Fibroblast of skin of right quadriceps (primary cell): ENCODE data around the gene NEU4.
"Not testable (repeated sequence)": the region's sequence is repeated elsewhere in the genome, so short reads cannot be mapped to it uniquely, and the experiment has no call there.

Source experiments
- DNase-seq: peaks from one replicate; pipeline ENCODE4 v3.0.0-alpha.2; 2013

The NEU4 gene

DNA sequence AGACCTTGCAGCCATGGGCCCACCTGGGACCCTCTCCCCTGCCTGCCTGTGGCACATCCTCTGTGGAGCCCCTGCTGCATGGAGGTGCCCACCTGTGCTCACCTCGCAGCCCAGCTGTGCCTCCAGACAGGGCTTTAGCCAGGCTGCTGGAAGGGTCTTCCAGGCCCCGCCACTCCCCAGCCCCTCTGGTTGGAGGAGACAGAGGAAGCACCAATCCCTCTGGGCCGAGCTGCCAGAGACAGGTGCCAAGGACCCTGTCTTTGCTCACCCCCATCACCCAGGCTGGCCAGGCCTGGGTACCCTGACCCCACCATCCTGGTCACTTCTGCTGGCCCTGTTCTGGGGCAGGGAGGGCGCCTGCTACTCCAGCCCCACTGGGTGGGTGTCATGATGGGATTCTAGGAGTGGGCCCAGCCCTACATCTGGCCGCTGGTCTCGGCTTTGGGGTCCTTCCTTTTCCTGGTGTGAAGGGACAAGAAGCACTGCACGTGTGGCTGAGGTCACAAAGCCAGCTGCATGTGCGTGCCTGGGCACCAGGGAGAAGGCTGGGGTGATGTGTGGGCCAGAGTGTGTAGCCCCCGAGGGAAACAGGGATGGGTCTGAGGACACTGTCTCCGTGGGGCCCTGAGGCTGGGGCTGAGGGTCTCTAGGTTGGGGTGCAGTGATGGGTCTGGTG is 9.3 kb upstream of the NEU4 start:
- DNase-seq = no peak

DNA sequence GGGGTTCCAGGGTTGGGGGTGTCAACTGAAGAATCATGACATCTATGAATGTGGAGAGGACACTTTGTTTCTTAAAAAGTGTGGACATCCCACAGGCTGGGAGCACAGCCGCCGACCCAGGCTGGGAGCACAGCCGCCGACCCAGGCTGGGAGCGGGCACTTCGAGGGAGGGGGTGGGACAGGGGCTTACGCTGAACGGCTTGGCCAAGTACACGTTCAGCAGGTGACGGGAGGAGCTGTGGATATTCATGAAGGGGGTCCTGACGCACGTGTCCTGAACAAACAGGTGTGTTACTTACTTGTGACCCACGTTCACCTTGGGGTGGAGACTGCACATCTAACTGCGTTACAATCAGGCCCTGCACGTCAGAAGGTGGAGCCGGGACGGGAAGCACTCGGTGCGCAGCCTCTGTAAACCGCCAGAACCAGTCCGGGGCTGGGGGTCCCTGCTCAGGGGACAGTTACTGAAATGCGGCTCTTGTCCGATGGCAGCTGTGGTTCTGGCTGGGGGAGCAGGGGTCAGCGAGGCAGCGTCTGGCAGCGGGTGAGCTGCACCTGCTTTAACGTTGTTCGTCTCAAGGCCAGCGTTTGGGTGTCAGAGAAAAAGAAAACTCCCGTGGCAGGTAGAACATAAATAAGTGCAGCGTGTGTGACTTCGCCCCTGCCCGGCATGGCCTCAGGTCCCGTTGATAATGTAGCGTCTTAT is 8.6 kb upstream of the NEU4 start:
- DNase-seq = not testable (repeated sequence)

DNA sequence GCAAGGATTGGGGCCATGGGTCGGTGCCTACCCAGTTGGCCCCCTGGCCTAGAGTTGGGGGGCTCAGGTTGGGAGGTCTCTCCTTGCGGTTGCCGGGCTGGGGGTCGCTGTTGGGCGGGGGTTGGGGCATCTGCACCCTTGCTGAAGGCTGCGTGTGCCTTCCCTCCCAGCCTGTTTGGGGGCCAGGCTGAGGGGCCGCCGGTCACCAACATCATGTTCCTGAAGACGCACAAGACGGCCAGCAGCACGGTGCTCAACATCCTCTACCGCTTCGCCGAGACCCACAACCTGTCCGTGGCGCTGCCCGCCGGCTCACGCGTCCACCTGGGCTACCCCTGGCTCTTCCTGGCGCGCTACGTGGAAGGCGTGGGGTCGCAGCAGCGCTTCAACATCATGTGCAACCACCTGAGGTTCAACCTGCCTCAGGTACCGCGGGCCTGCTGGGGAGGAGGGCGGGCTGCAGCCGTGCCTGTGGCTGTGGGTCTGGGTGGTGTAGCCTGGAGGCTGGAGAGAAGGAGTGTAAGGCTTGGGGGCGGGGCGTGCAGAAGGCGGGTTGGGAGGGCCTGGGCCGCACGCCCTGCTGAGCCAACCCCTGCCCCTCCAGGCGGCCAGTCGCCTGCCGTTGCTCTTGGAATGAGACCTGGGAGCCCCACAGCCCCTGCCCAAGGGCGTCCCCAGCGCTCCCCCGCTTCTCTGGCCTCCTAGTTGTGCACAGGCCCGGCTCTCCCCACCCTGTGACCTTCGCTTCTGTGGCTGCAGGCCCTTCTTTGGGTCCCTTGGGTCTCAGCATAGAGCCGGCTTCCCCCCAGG is 7.2 kb upstream of the NEU4 start:
- no peak for DNase-seq

DNA sequence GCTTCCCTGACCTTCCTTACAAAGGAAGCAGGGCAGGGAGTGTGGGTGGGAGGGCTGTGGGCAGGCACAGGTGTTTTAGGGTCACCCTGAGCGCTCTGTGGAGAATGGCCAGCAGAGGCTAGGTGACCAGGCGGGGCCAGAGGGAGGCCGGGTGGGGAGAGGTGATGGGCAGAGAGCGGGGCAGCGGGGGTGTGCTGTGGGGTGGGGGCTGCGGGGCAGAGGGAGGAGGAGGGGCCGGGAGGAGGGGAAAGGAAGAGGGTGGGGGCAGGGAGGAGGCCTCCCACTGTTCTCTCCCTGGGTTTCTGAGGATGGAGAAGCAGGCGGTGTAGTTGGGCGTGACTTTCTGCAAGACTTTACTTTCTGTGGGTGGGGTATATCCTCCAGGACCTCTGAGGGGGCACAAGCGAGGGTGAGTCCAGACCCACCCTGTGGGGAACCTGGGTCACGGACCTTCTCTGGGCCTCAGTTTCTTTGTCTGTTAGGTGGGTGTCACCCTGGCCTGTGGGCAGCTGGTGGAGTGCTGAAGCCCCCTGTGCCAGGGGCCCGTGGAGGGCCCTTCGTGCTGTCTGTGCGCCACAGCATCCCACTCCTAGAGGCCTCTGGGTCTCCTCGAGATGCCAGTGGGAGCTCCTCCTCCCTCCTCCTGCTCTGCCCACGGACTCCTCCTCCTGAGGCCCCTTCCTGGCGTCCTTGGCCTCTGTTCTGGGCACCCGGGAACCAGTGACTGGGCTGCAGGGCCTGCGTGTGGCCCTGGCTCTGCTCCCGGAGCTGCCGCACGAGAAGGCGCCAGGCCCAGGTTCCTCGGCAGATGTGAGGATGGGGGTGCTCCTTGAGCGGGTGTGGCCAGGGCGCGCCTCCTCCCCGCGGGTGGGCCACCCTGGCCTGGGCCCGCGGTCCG is 6.3 kb upstream of the NEU4 start:
- DNase-seq = no peak

DNA sequence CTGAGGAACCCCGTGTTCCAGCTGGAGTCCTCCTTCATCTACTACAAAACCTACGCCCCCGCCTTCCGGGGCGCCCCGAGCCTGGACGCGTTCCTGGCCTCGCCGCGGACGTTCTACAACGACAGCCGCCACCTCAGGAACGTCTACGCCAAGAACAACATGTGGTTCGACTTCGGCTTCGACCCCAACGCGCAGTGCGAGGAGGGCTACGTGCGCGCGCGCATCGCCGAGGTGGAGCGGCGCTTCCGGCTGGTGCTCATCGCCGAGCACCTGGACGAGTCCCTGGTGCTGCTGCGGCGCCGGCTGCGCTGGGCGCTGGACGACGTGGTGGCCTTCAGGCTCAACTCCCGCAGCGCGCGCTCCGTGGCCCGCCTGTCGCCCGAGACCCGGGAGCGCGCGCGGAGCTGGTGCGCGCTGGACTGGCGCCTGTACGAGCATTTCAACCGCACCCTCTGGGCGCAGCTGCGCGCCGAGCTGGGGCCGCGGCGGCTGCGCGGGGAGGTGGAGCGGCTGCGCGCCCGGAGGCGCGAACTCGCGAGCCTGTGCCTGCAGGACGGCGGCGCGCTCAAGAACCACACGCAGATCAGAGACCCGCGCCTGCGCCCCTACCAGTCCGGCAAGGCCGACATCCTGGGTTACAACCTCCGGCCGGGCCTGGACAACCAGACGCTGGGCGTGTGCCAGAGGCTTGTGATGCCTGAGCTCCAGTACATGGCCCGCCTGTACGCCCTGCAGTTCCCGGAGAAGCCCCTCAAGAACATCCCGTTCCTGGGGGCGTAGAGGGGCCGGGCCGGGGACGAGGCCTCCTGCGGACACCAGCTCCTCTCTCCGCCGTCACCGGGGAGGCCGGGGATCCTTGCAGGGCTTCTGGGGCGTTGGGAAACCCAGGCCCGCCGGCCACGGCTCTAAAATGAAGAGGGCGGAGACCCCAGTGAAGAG is 5.3 kb upstream of the NEU4 start:
- DNase-seq = peak; percentile 33

DNA sequence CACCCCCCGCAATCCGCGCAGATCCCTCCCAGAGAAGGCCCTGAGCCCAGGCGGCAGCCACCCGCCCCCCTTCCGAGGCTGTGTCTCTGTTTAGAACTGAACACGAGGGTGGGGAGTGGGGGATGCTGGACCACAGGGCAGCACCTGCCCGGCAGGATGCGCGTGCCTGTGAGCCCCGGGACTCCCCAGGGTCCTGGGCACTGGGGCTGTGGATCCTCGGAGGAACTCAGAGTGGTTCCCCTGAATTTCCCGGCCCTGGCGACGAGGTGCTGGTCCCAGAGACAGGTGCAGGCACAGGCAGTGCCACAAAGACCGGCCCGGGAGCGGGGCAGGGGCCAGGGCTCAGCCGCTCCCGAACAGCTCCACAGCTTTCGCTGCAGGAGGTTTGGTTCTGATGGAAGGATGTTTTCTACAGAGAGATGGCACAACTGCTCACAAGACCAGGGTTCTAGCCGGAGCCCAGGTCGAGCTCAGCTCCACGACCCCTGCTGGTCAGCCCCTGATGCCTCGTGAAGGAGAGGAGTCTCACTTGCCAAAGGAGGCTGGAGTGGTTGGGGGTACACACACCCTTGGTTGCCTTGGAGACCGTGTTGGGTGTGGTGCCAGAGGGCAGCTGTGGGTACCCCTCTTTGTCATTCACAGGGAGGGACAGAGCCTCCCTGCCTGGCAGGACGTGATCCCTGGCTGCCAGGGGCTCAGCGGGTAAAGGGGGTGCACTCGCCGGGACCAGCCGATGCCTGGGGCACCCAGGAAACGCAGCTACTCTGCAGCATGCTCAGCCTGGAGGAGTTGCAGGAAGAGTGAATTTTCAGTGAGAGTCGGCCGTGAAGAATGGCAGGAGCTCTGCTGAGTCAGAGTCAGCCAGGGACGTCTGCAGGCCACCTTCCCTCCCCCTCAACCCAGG is 4.4 kb upstream of the NEU4 start:
- DNase-seq = peak; percentile 64

DNA sequence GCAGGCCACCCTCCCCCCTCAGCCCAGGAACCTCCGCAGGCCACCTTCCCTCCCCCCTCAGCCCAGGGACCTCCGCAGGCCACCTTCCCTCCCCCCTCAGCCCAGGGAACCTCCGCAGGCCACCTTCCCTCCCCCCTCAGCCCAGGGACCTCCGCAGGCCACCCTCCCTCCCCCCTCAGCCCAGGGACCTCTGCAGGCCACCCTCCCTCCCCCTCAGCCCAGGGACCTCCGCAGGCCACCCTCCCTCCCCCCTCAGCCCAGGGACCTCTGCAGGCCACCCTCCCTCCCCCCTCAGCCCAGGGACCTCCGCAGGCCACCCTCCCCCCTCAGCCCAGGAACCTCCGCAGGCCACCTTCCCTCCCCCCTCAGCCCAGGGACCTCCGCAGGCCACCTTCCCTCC is 2.8 kb upstream of the NEU4 start:
- DNase-seq = not testable (repeated sequence)

DNA sequence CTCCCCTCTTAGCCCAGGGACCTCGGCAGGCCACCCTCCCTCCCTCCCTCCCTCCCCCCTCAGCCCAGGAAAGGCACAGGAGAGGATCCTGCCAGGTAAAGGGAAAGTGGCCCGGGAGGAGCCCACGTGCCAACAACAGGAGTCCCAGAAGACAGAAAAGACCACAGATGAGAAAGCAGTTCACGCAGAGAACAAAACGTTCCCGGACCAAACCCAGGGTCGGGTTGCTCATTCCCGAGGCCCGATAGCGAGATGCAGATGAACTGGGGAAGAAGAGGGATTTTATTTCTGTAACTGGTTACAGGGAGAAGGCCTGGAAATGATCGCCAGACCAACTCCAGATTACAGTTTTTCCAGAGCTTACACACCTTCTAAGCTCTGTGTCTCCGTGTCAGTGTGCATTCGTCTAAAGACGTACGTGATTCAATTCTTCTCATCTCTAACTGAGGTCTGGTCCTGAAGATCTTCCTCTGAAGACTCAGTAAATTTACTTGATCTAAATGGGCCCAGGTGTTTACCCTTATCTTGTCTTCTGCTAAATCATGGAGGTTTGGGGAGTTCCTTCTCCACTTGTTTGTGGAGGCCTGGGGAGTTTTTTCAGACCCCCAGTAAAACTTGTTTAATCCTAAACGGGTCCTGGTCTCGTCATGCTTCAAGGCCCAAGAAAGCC is 807 bp upstream of the NEU4 start:
- peak; percentile 18 for DNase-seq

DNA sequence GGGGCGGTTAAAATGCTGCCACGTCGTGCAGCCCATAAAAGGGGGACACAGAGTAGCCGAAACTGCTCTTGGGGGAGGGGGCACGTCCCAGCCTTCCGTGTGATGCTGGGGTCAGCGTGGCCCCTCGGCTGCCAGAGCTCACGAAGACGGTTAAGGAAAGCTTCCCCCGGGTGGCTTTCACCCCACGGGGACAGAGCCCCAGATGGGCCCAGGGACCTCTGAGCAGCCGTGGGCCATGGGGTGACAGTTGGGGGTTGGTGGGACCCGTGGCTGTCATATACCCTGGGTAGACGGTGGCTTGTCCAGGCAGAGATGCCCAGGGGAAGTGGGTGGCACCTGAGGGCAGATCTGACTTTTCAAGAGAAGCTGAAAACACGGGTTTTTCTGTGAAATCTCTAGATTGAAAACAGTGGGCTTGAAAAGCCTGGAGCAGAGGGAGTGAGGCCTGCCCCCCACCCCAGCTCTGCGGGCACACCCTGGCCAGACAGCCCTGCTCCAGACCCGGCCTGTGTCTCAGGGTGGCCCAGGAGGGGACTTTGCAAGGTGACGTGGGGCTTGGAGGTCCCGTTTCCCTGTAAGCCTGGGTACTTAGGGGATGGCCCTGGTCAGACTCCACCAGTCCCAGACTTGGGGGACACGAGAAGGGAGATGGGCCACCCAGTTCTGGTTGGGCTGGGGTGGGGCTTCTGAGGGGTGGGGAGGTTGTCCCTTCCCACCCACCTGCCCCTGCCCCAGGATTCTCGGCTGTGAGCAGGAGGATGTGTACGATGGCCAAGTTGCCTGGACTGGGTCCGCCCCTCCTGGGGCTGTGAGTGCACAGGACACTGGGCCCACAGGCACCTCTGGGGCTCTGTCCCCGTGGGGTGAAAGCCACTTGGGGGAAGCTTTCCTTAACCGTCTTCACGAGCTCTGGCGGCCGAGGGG is 652 bp downstream of the NEU4 start:
- no peak for DNase-seq

DNA sequence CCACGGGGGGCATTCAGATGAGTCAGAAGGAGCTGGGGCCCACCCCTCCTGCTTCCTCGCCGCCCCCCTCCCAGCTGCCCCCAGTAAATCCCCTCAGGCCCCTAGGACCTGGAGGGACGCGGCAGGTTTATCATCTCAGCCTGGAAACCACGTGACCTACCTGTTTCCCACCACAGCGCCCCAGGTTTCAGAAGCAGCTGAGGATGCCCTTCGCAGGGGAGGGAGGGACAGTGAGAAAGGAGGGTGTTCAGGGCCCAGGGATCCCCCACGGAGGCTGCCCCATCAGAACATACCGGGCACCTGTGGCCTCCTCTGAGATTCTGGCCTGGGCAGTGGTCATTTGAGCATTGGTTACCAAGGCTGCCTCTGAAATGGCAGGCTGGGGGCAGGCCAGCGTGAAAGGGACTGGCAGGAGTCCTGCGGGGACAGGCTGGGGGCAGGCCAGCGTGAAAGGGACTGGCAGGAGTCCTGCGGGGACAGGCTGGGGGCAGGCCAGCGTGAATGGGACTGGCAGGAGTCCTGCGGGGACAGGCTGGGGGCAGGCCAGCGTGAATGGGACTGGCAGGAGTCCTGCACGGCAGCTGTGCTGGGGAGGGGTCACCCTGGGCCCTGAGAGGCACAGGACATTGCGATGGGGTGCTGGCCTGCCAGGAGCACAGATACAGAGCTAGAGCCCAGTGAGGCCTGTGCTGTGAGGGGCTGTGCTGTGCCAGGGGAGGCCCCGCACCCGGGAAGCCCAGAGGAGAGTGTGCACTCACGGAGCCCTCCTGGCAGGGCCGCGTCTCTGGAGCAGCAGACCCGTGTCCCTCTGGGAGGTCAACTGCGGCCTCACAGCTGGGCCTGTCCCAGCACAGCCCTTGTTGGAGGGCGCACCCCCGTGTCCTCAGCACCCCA is 1.6 kb downstream of the NEU4 start:
- no peak for DNase-seq

DNA sequence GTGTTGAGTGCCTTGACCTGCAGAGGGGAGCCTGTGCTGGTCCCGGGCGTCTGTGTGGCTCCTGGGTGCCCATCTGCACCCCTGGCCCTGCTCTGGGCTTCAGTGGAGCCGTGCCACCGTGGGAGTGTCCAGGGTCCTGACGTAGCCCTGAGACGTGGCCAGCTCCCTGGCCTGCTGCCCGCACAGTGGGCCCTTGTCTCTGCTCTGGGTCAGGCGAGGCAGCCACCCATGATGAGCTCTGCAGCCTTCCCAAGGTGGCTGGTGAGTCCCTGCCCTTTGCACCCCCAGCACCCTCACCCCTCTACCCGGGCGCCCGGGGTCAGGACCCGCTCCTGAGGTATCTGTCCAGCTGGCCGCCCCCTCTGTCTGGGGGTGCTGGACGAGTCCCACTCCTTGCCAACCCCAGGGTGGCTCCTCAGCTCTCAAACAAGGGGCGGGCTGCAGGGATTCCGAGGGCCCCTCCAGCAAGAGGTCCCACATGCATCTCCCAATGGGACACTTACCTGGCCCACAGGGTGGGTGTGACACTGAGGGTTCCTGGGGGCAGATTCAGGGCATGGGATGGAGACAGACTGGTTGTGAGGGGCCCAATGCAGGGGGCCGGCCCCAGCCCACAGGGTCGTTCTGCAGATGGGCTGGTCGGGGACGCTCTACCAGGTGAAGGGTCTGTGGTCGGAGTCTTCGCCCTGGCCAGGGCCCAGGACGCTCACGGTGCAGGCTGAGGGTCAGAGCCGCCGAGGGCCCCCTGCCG is 2.4 kb downstream of the NEU4 start:
- DNase-seq = no peak

DNA sequence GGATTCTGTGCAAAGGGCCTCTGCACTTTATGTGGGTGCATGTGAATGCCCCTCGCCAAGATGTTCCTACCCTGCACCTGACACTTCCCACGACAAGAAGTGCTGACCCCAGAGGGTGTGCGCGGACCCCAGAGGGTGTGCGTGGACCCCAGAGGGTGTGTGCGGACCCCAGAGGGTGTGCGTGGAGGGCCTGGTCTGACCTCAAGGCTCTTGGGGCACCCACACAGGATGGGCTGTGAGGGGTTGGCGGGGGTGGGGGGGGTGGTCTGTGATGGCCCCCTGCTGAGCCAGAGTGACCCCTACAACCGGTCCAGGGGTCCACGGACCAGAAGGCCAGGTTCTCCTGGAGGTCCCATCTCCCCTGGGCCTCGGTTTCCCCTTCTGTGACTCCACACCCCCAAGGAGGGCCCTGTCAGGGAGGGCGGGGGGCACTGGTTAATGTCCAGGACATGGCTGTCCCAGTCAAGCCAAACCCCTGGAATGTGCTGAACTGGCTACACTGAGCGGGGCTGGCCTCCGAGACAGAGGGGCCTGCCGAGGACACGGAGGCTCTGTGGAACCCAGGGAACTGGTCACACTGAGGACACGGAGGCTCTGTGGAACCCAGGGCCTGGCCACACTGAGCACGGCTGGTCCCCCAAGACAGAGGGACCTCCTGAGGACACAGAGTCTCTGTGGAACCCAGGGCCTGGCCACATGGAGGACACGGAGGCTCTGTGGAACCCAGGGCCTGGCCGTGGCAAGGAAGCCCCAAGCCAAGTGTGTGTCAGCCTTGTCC is 3.1 kb downstream of the NEU4 start:
- DNase-seq = no peak

DNA sequence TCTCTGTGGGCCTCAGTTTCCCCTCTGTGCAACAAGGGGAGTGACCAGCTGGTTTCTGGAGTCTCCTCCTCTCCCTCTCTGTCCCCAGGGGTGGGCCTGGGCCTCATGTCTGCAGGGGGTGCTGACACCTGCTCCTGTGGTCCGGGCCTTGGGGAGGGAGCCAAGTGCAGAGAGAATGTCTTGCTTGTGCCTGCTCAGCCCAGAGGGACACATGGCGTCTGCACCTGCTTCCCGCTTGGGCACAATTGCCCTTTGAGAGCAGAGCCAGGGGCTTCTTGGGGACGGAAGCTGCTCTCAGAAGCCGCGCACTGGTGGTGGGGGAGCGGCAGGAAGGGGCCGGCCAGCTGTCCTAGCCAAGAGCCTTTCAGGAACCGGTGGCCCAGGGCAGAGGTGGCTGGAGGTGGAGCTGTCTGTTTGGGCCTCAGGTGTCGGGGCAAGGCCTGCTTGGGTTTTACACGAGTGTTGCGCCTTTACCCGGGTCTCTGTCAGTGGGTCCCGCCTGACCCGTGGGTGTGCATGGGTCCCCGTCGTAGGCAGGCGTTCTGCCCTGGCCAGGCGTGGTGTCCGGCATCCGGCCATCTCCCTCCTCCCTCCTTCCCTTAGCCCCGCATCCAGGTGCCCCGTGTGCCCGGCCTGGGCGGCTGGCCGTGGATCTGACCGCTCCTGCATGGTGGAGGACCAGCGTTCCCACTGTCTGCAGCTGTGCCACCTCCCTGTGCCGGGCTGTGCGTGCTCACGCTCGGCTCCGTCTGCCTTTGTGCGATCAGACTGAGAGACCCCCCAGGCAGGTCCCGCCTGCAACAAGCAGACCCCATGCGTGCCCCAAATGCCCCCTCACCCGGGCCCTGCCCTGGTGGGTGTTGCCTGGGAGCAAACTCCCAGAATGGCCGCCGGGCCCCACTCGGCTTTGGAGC is 4.0 kb downstream of the NEU4 start:
- DNase-seq = no peak

DNA sequence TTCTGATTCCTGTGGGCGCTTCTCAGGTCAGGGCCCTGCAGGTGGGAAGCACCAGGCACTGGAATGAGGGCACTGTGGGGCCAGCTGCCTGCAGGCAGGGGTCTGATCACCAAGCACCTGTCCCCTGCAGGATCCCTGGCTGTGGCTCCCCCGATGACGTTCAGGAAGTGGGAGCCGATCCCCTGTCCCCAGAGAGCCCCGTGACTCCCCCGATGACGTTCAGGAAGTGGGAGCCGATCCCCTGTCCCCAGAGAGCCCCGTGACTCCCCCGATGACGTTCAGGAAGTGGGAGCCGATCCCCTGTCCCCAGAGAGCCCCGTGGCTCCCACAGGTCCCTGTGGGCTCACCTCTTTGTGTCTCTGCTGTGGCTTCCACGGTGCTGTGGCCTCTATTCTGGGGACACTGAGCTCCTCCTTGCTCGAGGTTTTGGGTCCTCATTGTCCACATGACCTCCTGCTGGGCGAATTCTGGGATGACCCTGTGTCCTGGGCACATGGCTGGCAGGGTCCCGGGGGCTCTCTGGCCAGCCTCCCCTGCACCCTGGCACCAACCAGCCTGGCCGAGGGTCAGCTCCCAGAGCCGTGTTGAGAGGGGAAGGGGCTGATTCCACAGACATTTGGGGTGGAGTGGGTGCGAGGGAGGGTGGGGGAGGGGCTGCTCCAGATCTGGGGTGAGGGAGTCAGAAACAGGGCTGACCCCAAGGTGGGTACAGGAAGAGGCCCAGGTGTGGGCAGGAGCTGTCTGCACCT is 4.8 kb downstream of the NEU4 start:
- no peak for DNase-seq

DNA sequence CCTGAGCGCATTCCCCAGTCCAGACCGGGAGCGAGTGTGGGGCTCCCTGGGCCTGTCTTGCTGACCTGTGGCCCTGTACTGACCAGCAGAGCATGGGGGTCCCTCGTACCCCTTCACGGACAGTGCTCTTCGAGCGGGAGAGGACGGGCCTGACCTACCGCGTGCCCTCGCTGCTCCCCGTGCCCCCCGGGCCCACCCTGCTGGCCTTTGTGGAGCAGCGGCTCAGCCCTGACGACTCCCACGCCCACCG is 5.3 kb downstream of the NEU4 start:
- DNase-seq = no peak
